HG02759 (cell line): ENCODE data around the gene ASTN2.
A peak's percentile ranks its signal among the peaks of the same experiment; 100 is the strongest.

Experiments used
- ATAC-seq: cut with Tn5 transposase; IDR thresholded peaks from one replicate; pipeline ENCODE4 v1.9.1; 2021; ENCODE audit warnings: mild to moderate bottlenecking, moderate library complexity; ENCODE audit not compliant: unreplicated experiment

The ASTN2 gene

DNA sequence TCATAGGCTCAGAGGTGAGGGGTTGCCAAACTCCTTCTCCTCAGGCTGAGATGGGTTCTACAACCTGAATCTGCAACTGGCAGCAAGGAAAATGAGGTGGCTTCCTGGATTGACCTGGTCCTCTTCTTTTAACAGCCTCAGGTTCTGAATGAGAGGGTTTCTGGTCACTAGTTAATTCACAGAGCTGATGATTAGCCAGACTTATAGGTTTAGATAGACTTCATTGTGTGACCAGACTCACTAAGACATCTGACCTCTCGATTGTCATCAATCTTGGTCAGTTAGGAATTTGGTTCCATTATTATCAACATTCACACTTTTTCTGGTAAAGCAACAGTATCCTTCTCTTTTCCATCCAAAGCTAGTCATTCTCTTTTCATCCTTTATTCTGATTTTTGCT is 1003.4 kb downstream of the ASTN2 start:
- ATAC-seq: no peak

GRCh38 chr9:116409638-116410037 is 1005.2 kb downstream of the ASTN2 start:
- no peak for ATAC-seq

DNA sequence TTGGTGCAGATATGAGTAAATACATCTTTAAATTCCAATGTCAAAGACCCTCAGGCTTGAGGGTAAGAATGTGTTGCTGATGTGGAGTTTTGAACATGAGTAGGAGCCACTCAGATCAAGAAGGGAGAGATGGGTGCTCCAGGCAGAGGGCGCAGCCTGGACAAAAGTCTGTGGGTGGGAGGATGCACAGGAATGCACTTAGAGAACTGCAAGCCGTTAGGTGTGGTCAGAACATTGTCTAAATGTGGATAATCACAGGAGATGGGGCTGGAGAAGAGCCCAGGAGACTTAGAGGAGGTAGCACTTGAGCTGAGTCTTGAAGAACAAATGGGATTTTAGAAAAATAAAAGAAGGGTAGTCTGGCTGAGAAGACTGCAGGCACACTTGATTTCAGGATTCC is 1005.7 kb downstream of the ASTN2 start:
- no peak for ATAC-seq

- no peak for ATAC-seq
These were observed 1008.4 kb downstream of the ASTN2 start for GRCh38 chr9:116406469-116406868.

- peak; percentile 63 for ATAC-seq
These were observed 1009.5 kb downstream of the ASTN2 start for GRCh38 chr9:116405321-116405720.

DNA sequence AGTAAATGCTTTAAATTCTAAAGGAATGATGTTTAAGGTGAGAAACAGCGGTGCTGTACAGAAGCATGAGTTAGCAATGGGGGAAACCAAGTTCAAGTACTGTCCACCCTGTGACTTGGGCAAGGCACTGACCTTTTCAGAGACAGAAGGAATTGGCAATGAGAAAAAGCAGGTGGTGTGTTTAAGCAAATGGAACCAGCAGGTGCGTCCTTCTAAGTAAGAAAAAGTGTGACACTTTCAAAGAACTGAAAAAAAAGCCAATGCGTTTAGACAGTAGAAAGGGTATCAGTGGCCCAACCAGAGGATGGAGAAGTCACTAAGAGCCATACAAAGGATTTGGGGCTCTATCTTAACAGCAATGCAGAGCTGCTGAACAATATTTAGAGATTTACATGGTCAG is 1010.6 kb downstream of the ASTN2 start:
- ATAC-seq: no peak

DNA sequence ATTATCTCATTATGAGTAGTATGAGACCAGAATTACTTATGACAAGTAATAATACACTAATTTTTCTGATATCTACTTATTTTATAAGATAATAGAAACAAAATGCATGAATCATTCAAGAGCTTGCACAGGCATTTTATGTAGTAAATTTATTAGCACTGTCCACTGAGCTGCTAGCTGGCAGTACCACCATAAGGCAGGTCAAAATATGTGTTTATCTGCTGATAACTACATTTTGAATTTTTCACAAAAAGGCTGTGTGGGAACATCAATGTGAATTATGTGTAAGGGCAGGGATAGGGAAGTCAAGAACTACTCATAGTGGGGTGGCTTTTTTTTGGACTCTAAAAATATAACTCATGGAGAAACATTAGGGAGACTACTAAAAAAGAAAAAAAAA is 1011.7 kb downstream of the ASTN2 start:
- ATAC-seq: no peak

DNA sequence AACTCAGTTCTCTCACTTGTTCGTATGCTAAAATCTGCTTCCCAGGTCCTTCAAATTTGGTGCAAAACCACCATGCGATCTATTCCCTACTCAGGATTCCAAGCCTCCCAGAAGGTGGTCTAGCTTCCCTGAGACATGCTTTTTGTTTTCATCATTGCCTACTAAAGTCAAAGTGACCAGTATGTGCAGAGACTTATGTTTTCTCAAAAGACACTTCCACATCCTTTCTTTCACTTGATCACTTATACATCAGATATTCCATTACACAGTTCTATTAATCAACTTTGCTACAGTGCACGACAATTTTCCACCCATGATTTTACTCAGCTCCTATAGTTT is 1019.2 kb downstream of the ASTN2 start:
- no peak for ATAC-seq

- ATAC-seq: no peak
These were observed 1019.8 kb downstream of the ASTN2 start for GRCh38 chr9:116394894-116395698.

- no peak for ATAC-seq
These were observed 1020.8 kb downstream of the ASTN2 start for GRCh38 chr9:116394070-116394469.

DNA sequence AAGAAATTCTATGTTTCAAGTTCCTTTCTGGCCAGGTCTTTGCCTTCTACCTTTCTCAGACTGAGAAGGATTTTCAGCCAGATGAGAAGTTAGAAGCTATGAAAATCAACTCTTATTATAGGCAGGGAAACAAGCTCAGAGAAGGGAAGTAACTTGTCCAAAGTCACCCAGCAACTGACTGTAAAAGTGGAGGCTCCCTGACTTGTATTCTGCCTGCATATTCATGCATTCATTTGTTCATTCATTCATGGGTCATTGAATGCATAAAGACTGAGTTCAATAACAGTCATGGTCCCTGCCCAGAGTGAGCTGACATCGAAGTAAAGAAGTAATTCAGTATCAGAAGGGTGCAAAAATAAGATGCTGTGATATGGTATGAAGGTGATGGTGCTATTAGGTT is 1021.7 kb downstream of the ASTN2 start:
- no peak for ATAC-seq

DNA sequence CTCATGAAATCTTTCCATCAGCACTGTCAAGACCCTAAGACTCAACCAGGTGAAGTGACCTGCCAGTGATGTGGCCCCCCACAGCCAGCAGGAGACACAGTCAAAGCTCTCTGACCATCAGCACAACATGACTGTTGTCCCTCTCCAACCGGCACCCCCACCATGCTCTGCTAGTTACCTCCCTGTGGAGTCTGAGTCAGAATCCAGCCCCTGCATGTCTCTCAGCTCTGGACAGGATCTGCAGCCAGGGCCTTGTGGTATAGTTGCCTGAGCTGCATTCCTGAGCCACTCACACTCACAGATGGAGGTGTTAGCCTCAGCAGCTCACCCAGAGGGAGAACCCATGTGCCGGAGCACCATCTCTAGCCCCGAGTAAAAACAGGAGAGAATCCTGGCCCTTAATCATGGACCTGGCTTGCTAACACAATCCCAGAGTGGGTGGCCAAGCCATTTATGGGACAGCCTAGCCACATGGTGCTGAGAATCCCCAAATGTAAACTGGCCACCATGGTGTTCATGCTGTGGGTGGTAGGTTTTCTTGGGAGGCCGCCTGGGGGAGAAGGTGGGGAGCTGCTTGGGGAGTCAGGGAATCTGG is 1023.5 kb downstream of the ASTN2 start:
- ATAC-seq: no peak

- ATAC-seq: peak; percentile 70
These were observed 1024.3 kb downstream of the ASTN2 start for GRCh38 chr9:116390303-116391228.

DNA sequence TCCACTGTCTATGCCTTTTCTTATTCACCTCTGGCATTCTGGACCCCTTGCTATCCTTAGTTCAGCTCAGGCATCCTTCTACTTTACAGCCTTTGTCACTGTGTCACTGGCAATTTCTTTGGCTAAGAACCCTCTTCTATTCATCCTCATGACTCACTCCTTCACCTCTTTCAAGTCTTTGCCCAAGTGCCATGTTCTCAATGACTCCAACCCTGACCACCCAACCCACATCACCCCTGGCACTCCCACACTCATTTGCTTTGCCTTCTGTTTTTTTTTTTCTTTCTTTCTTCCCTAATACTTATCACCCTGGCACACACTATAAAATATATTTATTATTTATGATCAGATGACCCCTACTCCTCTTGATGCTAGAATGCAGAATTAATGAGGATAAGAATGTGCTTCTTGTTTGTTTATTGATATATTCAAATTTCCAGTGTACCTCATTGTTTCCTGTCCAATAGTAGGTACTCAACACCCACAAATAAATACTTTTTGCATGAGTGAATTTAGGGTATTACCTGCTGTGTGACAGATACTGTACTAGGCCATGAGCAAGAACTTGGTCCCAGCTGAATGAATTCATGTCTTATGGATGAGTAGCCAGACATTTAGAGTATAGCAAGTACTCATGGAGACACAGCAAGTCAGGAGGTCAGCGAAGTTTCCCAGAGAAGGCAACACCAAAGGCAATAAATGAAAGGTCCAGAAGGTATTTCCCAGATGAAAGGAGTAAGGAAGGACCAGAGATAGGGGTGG is 1025.1 kb downstream of the ASTN2 start:
- no peak for ATAC-seq

DNA sequence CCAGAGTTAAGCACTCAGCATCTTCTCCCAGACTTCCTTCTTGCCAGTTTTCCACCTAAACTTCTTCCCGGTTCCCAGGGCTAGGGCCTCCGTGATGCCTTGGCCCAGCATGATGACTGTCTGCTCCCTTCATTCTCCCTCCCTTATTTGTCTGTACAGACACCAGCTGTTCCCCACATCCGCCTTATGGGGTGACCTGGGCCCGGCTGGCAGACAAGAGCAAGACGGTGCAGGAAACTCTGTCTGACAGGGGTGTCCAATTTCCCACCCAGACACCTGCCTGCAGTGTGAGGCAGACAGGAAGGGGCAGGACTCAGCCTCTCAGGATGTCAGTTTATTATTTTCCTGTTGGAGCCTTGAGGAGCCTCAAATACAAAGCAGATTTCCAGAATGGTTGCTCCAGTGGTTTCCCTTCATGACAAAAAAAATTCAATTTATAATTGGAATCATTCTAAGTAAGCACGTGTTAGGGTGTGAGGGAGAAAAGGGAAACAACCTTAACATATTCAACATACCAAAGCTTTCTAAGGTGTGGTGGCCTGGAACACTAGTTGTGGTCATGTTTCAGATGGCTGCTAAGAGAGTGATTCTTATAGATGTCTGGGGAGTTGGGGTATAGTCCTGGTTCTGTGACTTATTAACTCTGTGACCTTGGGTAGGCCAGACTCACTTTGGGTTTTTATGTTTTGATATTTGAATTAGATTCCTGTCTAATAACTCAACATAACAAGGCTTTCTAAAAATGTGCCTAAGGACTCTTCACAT is 1026.7 kb downstream of the ASTN2 start:
- peak; percentile 68 for ATAC-seq

DNA sequence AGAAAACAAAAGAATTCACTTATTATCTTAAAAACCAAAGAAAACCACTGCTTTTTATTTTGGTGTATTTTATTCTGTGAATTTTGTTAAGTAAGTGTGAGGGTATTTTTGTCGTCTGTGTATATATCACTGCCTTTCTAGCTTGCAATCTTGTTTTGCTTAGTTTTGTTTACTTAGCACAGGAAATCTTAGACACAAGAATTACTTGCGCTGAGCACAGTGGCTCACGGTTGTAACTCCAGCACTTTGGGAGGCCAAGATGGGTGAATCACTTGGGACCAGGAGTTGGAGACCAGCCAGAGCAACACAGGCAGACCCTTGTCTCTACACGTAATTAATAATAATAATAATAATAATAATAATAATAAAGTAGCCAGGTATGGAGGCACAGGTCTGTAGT is 1030.9 kb downstream of the ASTN2 start:
- no peak for ATAC-seq

DNA sequence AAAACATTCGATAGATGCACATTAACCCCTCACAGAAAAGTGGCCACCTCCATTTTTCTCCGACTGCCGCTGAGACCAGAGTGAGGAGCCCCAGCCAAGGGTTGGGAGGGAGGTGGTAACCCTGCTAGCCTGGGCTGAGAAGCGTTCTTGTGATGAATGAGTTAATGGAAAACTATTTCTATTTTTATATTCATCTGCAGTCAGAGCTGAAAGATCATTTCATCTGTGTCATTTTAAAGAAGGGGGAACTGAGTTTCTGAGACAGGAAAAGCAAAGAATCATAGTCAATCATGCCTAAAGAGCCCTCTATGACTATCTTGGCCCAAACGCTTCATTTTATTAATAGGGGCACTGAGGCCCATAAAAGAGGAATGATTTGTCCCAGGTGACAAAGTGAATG is 1031.7 kb downstream of the ASTN2 start:
- no peak for ATAC-seq

DNA sequence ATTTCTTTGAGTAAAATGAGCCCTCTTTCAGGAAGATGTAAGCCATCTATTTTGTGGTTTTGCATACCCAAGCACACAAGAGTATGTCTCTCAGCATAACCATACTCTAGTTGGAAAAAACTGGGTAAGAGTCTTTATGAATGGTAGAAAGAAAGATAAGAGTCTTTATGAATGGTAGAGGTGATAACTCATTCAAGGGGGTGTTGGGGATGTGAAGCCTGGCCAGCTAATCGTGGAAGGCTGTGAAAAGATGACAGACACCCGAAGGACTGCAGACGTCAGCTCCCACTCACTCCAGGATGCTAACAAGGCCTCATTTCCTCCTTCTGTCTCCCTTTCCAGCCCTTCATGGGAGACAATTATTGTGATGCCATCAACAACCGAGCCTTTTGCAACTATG is 1032.8 kb downstream of the ASTN2 start:
- no peak for ATAC-seq

- ATAC-seq: no peak
These were observed 1033.5 kb downstream of the ASTN2 start for GRCh38 chr9:116381350-116381749.

- ATAC-seq: peak; percentile 53
These were observed 1034.3 kb downstream of the ASTN2 start for GRCh38 chr9:116380496-116380995.
